K562 (cell line): ENCODE data around the gene STON1. TPM values are rescaled to one million over a fixed set of nuclear protein-coding genes. Genes with fewer than 3 reads are reported as not detected.

Experiments used
- ATAC-seq: fragments of 200-7000 bp; cut with Tn5 transposase; 3 replicates; pipeline ENCODE4 v1.9.1; 2020; ENCODE audit warnings: moderate library complexity
- BruUV-seq: library from RNA; stranded (reverse); fragments of 400-500 nt; replicated peaks from 2 replicates; lab custom pipeline; 2021; lab: Mats Ljungman, UMichigan
- CTCF ChIA-PET: fragments of 300-600 bp; formaldehyde crosslinking; extraction: SDS; loops from one replicate; lab custom pipeline; 2021; ENCODE audit warnings: low intra/inter-chr PET ratio; lab: Yijun Ruan, JAX
- POLR2A ChIA-PET: fragments of 300-600, 350-650 bp; sonication (Branson Sonifier 250); formaldehyde crosslinking; extraction: SDS; loops from one replicate; lab custom pipeline; 2021; ENCODE audit warnings: antibody characterized with exemption, inconsistent platforms; lab: Yijun Ruan, JAX
- DNase-seq, 4 experiments: peaks; one replicate each; pipeline versions ENCODE4 v3.0.0 to v3.0.0-alpha.2; 2011 to 2018; ENCODE audit warnings: low spot score in 3 of 4, mixed read lengths in 3 of 4; ENCODE audit errors: extremely low read depth in 1 of 4
- FAIRE-seq: peaks from 2 replicates; lab custom pipeline; 2011; peaks lifted over from hg19 to GRCh38; lab: Jason Lieb, UNC
- H2AFZ ChIP-seq: 2 replicates; pipeline ENCODE4 v1.6.0; 2011; ENCODE audit warnings: low read depth, low read length, control low read depth, inconsistent platforms
- H3K27ac ChIP-seq: fragments of 200-600 bp; 3 replicates; pipeline ENCODE4 v1.8.0; 2011; ENCODE audit warnings: low read depth, mild to moderate bottlenecking, control low read depth, inconsistent platforms, low read length, moderate library complexity, mixed read lengths; ENCODE audit errors: extremely low read depth
- H3K27me3 ChIP-seq, 2 experiments: fragments of 300-600 bp in 1 of 2; 2 replicates in 1 of 2; 3 replicates in 1 of 2; pipeline versions ENCODE4 v1.6.0 to v1.8.0; 2011; ENCODE audit warnings: inconsistent platforms in 2 of 2, low read length in 2 of 2, mild to moderate bottlenecking in 1 of 2, mixed read lengths in 1 of 2, moderate library complexity in 1 of 2; ENCODE audit not compliant: control insufficient read depth in 2 of 2, insufficient read depth in 2 of 2
- H3K36me3 ChIP-seq: fragments of 300-600 bp; 3 replicates; pipeline ENCODE4 v1.8.0; 2011; ENCODE audit warnings: mild to moderate bottlenecking, low read length, inconsistent platforms; ENCODE audit not compliant: control insufficient read depth, insufficient read depth
- H3K4me1 ChIP-seq, 2 experiments: fragments of 200-600 bp in 1 of 2; replicated peaks in 1 of 2; 2 replicates in 1 of 2; 3 replicates in 1 of 2; pipeline versions ENCODE4 v1.5.1 to v1.8.0; 2011; ENCODE audit warnings: inconsistent platforms in 2 of 2, low read length in 2 of 2, mild to moderate bottlenecking in 1 of 2, mixed read lengths in 1 of 2, moderate library complexity in 1 of 2; ENCODE audit not compliant: control insufficient read depth in 2 of 2, insufficient read depth in 2 of 2
- H3K4me2 ChIP-seq: 2 replicates; pipeline ENCODE4 v1.6.1; 2011; ENCODE audit warnings: low read length, control low read depth, inconsistent platforms, mixed read lengths; ENCODE audit not compliant: insufficient read depth
- H3K4me3 ChIP-seq: fragments of 200-600 bp; sonication (generic), shearing (Covaris generic); 2 replicates; pipeline ENCODE4 v1.5.1; 2016; ENCODE audit warnings: control low read depth, inconsistent platforms
- H3K79me2 ChIP-seq: fragments of 200-600 bp; 3 replicates; pipeline ENCODE4 v1.8.0; 2011; ENCODE audit warnings: low read length, inconsistent platforms; ENCODE audit not compliant: control insufficient read depth, insufficient read depth
- H3K9ac ChIP-seq, 2 experiments: 2 replicates each; pipeline versions ENCODE4 v1.6.0 to v1.6.1; 2011; ENCODE audit warnings: low read depth in 2 of 2, low read length in 2 of 2, control low read depth in 1 of 2, inconsistent platforms in 1 of 2, mild to moderate bottlenecking in 1 of 2, mixed read lengths in 1 of 2; ENCODE audit not compliant: insufficient read depth in 1 of 2
- H3K9me1 ChIP-seq: one replicate; pipeline ENCODE4 v1.6.0; 2011; ENCODE audit warnings: inconsistent platforms, mild to moderate bottlenecking, low read length, moderate library complexity; ENCODE audit not compliant: control insufficient read depth, insufficient read depth
- H3K9me3 ChIP-seq: replicated peaks from 2 replicates; pipeline ENCODE4 v1.5.1; 2011; ENCODE audit warnings: low read depth, low read length, inconsistent platforms; ENCODE audit not compliant: control insufficient read depth, insufficient read depth
- H4K20me1 ChIP-seq: replicated peaks from 2 replicates; pipeline ENCODE4 v1.6.1; 2011; ENCODE audit warnings: low read length, inconsistent platforms, mixed read lengths; ENCODE audit not compliant: control insufficient read depth, insufficient read depth
- CREB3 ChIP-seq: fragments of 450-650 bp; conservative IDR thresholded peaks from 2 replicates; pipeline ENCODE4 v1.6.1; 2016; ENCODE audit warnings: missing genetic modification characterization, low read depth, mild to moderate bottlenecking, missing compliant biosample characterization, moderate library complexity
- CREB5 ChIP-seq: fragments of 250-450 bp; sonication (Bioruptor Pico); IDR thresholded peaks from 2 replicates; pipeline ENCODE4 v1.5.0; 2020; ENCODE audit warnings: mild to moderate bottlenecking
- E2F3 ChIP-seq: fragments of 250-450 bp; sonication (Bioruptor Pico); IDR thresholded peaks from 2 replicates; pipeline ENCODE4 v1.4.0; 2020; ENCODE audit warnings: mild to moderate bottlenecking
- FOXA3 ChIP-seq, 2 experiments: fragments of 450-650 bp in 1 of 2; sonication (generic) in 1 of 2; formaldehyde crosslinking; IDR thresholded peaks in 1 of 2; conservative IDR thresholded peaks in 1 of 2; 2 replicates each; pipeline versions ENCODE4 v1.4.0 to v1.8.0; 2020 to 2022; ENCODE audit warnings: mild to moderate bottlenecking in 2 of 2, missing genetic modification reagents in 1 of 2
- JUN ChIP-seq, 2 experiments: sonication (generic) in 1 of 2; formaldehyde crosslinking in 1 of 2; IDR thresholded peaks; 2 replicates each; pipeline versions ENCODE4 v1.6.1 to v1.8.0; 2012 to 2022; ENCODE audit warnings: borderline replicate concordance in 2 of 2, mild to moderate bottlenecking in 2 of 2, improper control_type of control experiment in 1 of 2, low read depth in 1 of 2, low read length in 1 of 2, missing genetic modification reagents in 1 of 2
- MCM2 ChIP-seq: fragments of 450-650 bp; IDR thresholded peaks from 2 replicates; pipeline ENCODE4 v1.6.1; 2017; ENCODE audit warnings: low read depth, mild to moderate bottlenecking
- PHB2 ChIP-seq: fragments of 450-650 bp; IDR thresholded peaks from 2 replicates; pipeline ENCODE4 v1.6.1; 2017; ENCODE audit warnings: low read depth
- SRSF7 ChIP-seq: fragments of 200-400 bp; formaldehyde crosslinking; optimal IDR thresholded peaks from 2 replicates; pipeline ENCODE3; 2017; ENCODE audit warnings: mild to moderate bottlenecking, low read depth, low read length
- TAF7 ChIP-seq: fragments of 450-650 bp; IDR thresholded peaks from 2 replicates; pipeline ENCODE4 v1.6.1; 2016; ENCODE audit warnings: missing genetic modification characterization, missing compliant biosample characterization
- TCF3 ChIP-seq: sonication (generic); formaldehyde crosslinking; IDR thresholded peaks from 2 replicates; pipeline ENCODE4 v1.4.0; 2020; ENCODE audit warnings: mild to moderate bottlenecking, missing genetic modification reagents
- ZFX ChIP-seq: sonication (generic); formaldehyde crosslinking; IDR thresholded peaks from 2 replicates; pipeline ENCODE4 v1.8.0; 2022; ENCODE audit warnings: mild to moderate bottlenecking, missing genetic modification reagents, moderate library complexity
- ZNF134 ChIP-seq: fragments of 250-450 bp; sonication (Bioruptor Pico); conservative IDR thresholded peaks from 2 replicates; pipeline ENCODE4 v1.4.0; 2020
- ZNF384 ChIP-seq: IDR thresholded peaks from 2 replicates; pipeline ENCODE4 v1.6.1; 2012; ENCODE audit warnings: low read depth, low read length, improper control_type of control experiment
- WGBS: fragments of 100-300 bp; shearing (Covaris generic); methylation state at CpG from one replicate; pipeline ENCODE4 v1.1.6; 2016; ENCODE audit warnings: low coverage, mixed read lengths; ENCODE audit not compliant: insufficient coverage; ENCODE audit errors: missing lambda C conversion rate; 5-methylcytosine and 5-hydroxymethylcytosine counted together
- in situ Hi-C: fragments of 300-500 bp; cut with MboI; formaldehyde crosslinking; loops from 4 replicates; pipeline ENCODE4 v1.15.0; 2018; ENCODE audit warnings: inconsistent platforms, mixed read lengths
- intact Hi-C: fragments of 100-400 bp; cut with micrococcal nuclease; formaldehyde crosslinking; loops from 2 replicates; pipeline ENCODE4 v1.14.2; 2022
- polyA plus RNA-seq, 8 experiments: library from polyadenylated mRNA; depleted of rRNA in 4 of 8; stranded (reverse) in 5 of 8; unstranded in 3 of 8; fragments of >200 nt; fragmentation: Nextera tagmentation in 2 of 8; fragmentation: Illumina TruSeq in 1 of 8; extraction: Ambion mirVana in 2 of 8; extraction: Trizol in 1 of 8; gene quantifications; 2 replicates each; pipeline versions ENCODE4 v1.2.1 to v1.2.3, GENCODE V29; 2011 to 2014; ENCODE audit warnings: inconsistent platforms in 1 of 8, missing spikeins in 1 of 8
- total RNA-seq, 7 experiments: library from RNA; depleted of rRNA in 6 of 7; stranded (reverse); fragments of >200 nt in 6 of 7; fragmentation: Illumina TruSeq in 2 of 7; extraction: Trizol in 2 of 7; gene quantifications; 2 replicates each; pipeline versions ENCODE4 v1.2.1 to v1.2.3, GENCODE V29; 2011 to 2021; ENCODE audit warnings: low replicate concordance in 1 of 7
- TF ChIP-seq, protein P1 (sequence below): sonication (generic); formaldehyde crosslinking; IDR thresholded peaks from 2 replicates; pipeline ENCODE4 v1.8.0; 2023; ENCODE audit warnings: missing genetic modification reagents, mild to moderate bottlenecking, borderline replicate concordance

The STON1 gene
- total and polyA plus RNA-seq, 9 of the 15 experiments (the other 6 are each of a cell fraction or from before 2014, with no cell fraction given) = 0.07 to 1.2 (median 0.55) TPM

- TF ChIP-seq, protein P1, sequence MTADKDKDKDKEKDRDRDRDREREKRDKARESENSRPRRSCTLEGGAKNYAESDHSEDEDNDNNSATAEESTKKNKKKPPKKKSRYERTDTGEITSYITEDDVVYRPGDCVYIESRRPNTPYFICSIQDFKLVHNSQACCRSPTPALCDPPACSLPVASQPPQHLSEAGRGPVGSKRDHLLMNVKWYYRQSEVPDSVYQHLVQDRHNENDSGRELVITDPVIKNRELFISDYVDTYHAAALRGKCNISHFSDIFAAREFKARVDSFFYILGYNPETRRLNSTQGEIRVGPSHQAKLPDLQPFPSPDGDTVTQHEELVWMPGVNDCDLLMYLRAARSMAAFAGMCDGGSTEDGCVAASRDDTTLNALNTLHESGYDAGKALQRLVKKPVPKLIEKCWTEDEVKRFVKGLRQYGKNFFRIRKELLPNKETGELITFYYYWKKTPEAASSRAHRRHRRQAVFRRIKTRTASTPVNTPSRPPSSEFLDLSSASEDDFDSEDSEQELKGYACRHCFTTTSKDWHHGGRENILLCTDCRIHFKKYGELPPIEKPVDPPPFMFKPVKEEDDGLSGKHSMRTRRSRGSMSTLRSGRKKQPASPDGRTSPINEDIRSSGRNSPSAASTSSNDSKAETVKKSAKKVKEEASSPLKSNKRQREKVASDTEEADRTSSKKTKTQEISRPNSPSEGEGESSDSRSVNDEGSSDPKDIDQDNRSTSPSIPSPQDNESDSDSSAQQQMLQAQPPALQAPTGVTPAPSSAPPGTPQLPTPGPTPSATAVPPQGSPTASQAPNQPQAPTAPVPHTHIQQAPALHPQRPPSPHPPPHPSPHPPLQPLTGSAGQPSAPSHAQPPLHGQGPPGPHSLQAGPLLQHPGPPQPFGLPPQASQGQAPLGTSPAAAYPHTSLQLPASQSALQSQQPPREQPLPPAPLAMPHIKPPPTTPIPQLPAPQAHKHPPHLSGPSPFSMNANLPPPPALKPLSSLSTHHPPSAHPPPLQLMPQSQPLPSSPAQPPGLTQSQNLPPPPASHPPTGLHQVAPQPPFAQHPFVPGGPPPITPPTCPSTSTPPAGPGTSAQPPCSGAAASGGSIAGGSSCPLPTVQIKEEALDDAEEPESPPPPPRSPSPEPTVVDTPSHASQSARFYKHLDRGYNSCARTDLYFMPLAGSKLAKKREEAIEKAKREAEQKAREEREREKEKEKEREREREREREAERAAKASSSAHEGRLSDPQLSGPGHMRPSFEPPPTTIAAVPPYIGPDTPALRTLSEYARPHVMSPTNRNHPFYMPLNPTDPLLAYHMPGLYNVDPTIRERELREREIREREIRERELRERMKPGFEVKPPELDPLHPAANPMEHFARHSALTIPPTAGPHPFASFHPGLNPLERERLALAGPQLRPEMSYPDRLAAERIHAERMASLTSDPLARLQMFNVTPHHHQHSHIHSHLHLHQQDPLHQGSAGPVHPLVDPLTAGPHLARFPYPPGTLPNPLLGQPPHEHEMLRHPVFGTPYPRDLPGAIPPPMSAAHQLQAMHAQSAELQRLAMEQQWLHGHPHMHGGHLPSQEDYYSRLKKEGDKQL (CRISPR knock-in tag) = no peak
- no peak for TF ChIP-seq E2F3 (CRISPR knock-in tag)
Measured at GRCh38 chr2:48548840-48549239, 18.9 kb downstream of the STON1 start (continued).

- in situ Hi-C loops (no loop called here), intact Hi-C loops (no loop called here)
- no peak for DNase-seq
- H3K4me2 ChIP-seq = no peak overlapping the region
- no peaks in the 10 kb centered on the region for H3K9me3 ChIP-seq
- 0 out of 5 replicates have a peak, but pooled peaks cover 0 to 2% of the 10 kb centered on the region in 2 experiments for H3K4me1 ChIP-seq
- no peak overlapping the region for H3K27ac ChIP-seq
- no peak overlapping the region for H3K9ac ChIP-seq
- no TSS peak for BruUV-seq
- CTCF ChIA-PET = no interaction called here
- H3K9me1 ChIP-seq = no peaks in the 10 kb centered on the region
- FAIRE-seq = no peak
- WGBS = 3% methylated on average over 3 of the region's 3 CpGs
- H3K36me3 ChIP-seq = no peaks in the 10 kb centered on the region
- POLR2A ChIA-PET = no interaction called here
- peaks cover 0 to 12% of the 10 kb centered on the region in 2 experiments; a peak in 2 of 5 replicates for H3K27me3 ChIP-seq
- no peaks in the 10 kb centered on the region for H4K20me1 ChIP-seq
- no peaks in the 10 kb centered on the region for H3K79me2 ChIP-seq
- ATAC-seq = no peak
- no peak overlapping the region for H3K4me3 ChIP-seq
- no peak overlapping the region for H2AFZ ChIP-seq
- TF ChIP-seq JUN (IDR thresholded peaks at IDR 0.05; ENCODE audit: borderline replicate concordance, low read depth, low read length) = no peak
- TF ChIP-seq JUN (CRISPR knock-in tag; IDR thresholded peaks at IDR 0.05; ENCODE audit: borderline replicate concordance) = no peak
- no peak for TF ChIP-seq SRSF7
- no peak for TF ChIP-seq CREB5 (CRISPR knock-in tag)
- TF ChIP-seq FOXA3 (CRISPR knock-in tag; conservative IDR thresholded peaks at IDR 0.05 in 1 of 2, IDR thresholded peaks at IDR 0.05 in 1 of 2) = no peak
- TF ChIP-seq MCM2 = no peak
- TF ChIP-seq ZNF384 = no peak
- TF ChIP-seq CREB3 (tag) = no peak
- no peak for TF ChIP-seq TCF3 (CRISPR knock-in tag)
- no peak for TF ChIP-seq PHB2
- TF ChIP-seq ZFX = no peak
- TF ChIP-seq ZNF134 = no peak
- TF ChIP-seq TAF7 (tag) = no peak
Measured at GRCh38 chr2:48549972-48550371, 20.0 kb downstream of the STON1 start.
